ENCODE results near the gene NPPA. TPM values are rescaled to one million over a fixed set of nuclear protein-coding genes. Genes with fewer than 3 reads are reported as not detected.
"Not testable (repeated sequence)": the region's sequence is repeated elsewhere in the genome, so short reads cannot be mapped to it uniquely, and the experiment has no call there.

NPPA gene
- total and polyA plus RNA-seq, 2 donors (not counting 1 experiment from before 2014, with no cell fraction given): not detected

DNA sequence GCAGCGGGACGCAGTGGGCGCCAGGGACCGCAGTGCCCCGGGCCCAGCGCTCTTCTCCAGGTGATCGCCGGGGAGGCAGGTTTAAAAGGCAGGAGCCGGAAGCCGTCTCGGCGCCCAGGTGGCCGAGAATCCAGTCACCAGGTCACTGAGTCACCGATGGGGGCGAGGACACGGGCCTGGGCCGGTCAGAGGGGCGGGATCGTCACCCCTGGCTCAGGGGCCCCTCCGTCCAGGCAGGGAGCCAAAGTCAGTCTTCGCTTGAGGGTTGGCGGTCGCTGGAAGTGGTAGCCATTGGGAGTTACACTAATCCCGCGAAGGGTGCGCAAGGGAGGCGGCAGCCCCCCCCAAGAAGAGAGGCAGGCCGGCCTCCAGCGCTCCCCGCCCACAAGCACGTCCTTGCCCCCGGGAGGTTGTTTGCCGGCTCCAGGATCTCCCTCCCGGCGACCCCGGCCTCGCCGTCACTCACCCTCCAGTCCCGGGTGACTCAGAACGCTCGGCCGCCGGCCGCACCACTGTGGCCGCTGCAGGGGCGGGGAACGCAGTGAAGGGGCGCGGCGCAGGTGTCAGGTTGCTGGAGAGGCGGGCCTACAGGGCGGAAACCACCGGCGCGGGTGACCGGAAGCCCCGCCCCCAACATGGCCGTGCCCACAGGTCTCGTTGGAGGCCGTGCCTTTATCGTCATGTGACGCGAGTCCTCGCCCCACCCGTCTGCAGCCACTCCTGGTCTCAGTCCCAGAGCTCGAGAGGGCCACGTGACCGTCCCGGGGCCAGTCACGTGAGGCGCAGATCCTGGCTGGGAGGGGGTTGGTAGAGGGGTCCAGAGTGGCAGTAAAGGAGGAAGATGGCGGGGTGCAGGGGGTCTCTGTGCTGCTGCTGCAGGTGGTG is 41.9 kb downstream of the NPPA start, which contains the start of the genes CLCN6 and MTHFR:
CLCN6 (plus strand) TSS at position 770 of the 885 bp plus-strand sequence; CDS start at position 842, 72 bp downstream.
MTHFR (minus strand) TSS at position 543 of the 885 bp plus-strand sequence. CDS start 2,848 bp downstream, outside the sequence.
- Histone ChIP-seq H3K4me1 (ENCODE audit: control insufficient read depth, extremely low read depth, insufficient read depth, low read length) (peaks cover 7% of the 10 kb centered on the region), H3K9me3 (ENCODE audit: control insufficient read depth, insufficient read depth, low read depth, low read length) (no peaks in the 10 kb centered on the region), H3K27me3 (ENCODE audit: control insufficient read depth, insufficient read depth, low read length) (no peaks in the 10 kb centered on the region), H4K20me1 (ENCODE audit: control insufficient read depth, extremely low read depth, insufficient read depth, low read length) (no peaks in the 10 kb centered on the region), H3K9ac (ENCODE audit: insufficient read depth, low read length) (peak within 1 kb of the TSS; percentile 83), H3K4me3 (replicated peaks in 1 of 4; ENCODE audit: control extremely low read depth in 1 of 4, insufficient read depth in 1 of 4, low read depth in 3 of 4, low read length in 4 of 4) (peak within 1 kb of the TSS; percentile 79 to 99 (median 86)), H3K4me2 (ENCODE audit: extremely low read depth, insufficient read depth, low read length) (peak within 1 kb of the TSS; percentile 100), H2AFZ (ENCODE audit: low read length) (peak within 1 kb of the TSS; percentile 69), H3K27ac (ENCODE audit: insufficient read depth, low read length) (peak within 1 kb of the TSS; percentile 92), H3K36me3 (ENCODE audit: control insufficient read depth, insufficient read depth, low read length) (peaks cover 6% of the 10 kb centered on the region), H3K79me2 (ENCODE audit: control insufficient read depth, insufficient read depth, low read length) (peaks cover 58% of the 10 kb centered on the region)
- TF ChIP-seq EZH2 (IDR thresholded peaks at IDR 0.05; ENCODE audit: low read length, missing control alignments): no peak
- TF ChIP-seq, protein P1, sequence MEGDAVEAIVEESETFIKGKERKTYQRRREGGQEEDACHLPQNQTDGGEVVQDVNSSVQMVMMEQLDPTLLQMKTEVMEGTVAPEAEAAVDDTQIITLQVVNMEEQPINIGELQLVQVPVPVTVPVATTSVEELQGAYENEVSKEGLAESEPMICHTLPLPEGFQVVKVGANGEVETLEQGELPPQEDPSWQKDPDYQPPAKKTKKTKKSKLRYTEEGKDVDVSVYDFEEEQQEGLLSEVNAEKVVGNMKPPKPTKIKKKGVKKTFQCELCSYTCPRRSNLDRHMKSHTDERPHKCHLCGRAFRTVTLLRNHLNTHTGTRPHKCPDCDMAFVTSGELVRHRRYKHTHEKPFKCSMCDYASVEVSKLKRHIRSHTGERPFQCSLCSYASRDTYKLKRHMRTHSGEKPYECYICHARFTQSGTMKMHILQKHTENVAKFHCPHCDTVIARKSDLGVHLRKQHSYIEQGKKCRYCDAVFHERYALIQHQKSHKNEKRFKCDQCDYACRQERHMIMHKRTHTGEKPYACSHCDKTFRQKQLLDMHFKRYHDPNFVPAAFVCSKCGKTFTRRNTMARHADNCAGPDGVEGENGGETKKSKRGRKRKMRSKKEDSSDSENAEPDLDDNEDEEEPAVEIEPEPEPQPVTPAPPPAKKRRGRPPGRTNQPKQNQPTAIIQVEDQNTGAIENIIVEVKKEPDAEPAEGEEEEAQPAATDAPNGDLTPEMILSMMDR (conservative IDR thresholded peaks at IDR 0.05 in 1 of 2, IDR thresholded peaks at IDR 0.05 in 1 of 2; ENCODE audit: low read depth in 1 of 2, low read length in 2 of 2): no peak
- DNase-seq (ENCODE audit: low read depth in 2 of 2): peak; percentile 99

DNA sequence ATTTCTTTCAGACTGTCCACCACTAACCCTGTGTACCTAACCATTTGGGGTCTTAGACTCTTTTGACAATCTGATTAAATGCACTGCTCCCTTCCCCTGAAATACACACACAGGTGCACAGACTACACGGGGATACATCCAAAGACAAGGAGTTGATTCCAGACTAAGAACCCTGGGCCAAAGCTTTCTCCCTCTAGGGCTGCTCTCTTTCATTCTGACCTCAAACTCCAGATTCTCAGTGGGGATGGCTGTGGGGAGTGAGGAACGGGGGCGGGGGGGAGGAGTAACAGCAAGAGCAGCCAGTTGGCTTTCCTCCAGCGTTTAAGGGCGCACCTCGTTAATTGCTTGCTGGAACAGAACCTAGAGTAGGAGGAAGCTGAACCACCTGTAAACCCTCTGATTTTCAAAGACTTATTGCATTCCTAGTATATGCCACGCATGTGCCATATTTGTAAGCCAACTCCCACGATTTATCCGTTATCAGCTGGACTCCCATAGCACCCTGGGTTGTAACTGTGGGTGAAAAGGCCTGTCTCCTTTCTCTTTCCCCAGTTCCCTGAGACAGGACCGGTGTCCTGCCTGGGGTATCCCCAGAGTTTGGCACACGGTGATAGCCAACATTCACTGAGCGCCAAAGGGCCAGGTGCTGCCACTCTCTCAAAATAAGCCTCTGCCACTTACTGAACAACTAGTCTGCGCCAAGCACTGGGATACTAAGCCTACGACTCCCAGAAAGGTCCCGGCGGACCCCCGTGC is 42.7 kb downstream of the NPPA start:
- H3K4me1 ChIP-seq (ENCODE audit: control insufficient read depth, extremely low read depth, insufficient read depth, low read length): peaks cover 7% of the 10 kb centered on the region
- no peaks in the 10 kb centered on the region for H3K27me3 ChIP-seq (ENCODE audit: control insufficient read depth, insufficient read depth, low read length)
- H3K27ac ChIP-seq (ENCODE audit: insufficient read depth, low read length): peak overlapping the region; percentile 92
- no peaks in the 10 kb centered on the region for H3K9me3 ChIP-seq (ENCODE audit: control insufficient read depth, insufficient read depth, low read depth, low read length)
- H3K79me2 ChIP-seq (ENCODE audit: control insufficient read depth, insufficient read depth, low read length): peaks cover 54% of the 10 kb centered on the region
- no peaks in the 10 kb centered on the region for H4K20me1 ChIP-seq (ENCODE audit: control insufficient read depth, extremely low read depth, insufficient read depth, low read length)
- H3K9ac ChIP-seq (ENCODE audit: insufficient read depth, low read length): peak overlapping the region; percentile 83
- H3K4me3 ChIP-seq (replicated peaks in 1 of 4; ENCODE audit: control extremely low read depth in 1 of 4, insufficient read depth in 1 of 4, low read depth in 3 of 4, low read length in 4 of 4): peak overlapping the region; percentile 45 to 87 (median 59)
- no peak overlapping the region for H2AFZ ChIP-seq (ENCODE audit: low read length)
- peak overlapping the region; percentile 92 for H3K4me2 ChIP-seq (ENCODE audit: extremely low read depth, insufficient read depth, low read length)
- TF ChIP-seq, protein P1 (conservative IDR thresholded peaks at IDR 0.05 in 1 of 2, IDR thresholded peaks at IDR 0.05 in 1 of 2; ENCODE audit: low read depth in 1 of 2, low read length in 2 of 2): no peak
- DNase-seq (ENCODE audit: low read depth in 2 of 2): peak; percentile 63 to 74
- peaks cover 12% of the 10 kb centered on the region for H3K36me3 ChIP-seq (ENCODE audit: control insufficient read depth, insufficient read depth, low read length)

DNA sequence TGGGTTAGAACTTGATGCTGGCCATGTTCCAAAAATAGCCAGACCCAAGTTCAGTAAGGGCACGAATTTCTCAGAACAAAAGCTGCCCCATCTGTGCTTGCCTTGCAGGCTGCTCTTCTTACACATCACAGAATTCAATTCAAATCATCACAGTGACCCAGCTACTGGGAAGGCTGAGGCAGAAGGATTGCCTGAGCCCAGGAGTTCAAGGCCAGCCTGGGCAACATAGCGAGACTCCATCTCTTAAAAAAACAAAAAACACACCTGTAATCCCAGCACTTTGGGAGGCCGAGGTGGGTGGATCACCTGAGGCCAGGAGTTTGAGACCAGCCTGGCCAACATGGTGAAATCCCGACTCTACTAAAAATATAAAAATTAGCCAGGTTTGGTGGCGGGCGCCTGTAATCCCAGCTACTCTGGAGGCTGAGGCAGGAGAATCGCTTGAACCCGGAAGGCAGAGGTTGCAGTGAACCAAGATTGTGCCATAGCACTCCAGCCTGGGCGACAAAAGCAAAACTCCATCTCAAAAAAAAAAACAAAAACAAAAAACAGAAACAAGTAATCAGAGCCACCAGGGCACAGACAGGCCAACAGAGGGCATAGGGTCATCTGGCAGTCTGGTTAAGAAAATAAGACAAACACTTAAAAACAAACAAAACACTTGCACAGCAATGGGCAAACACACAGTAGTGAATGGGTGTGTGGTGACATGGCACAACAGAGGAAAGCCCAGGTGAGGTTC is 43.5 kb downstream of the NPPA start:
- Histone ChIP-seq H3K4me3 (replicated peaks in 1 of 4; ENCODE audit: control extremely low read depth in 1 of 4, insufficient read depth in 1 of 4, low read depth in 3 of 4, low read length in 4 of 4) (peak overlapping the region in 3 of 4 experiments; percentile 13 to 98 (median 87)), H3K36me3 (ENCODE audit: control insufficient read depth, insufficient read depth, low read length) (peaks cover 10% of the 10 kb centered on the region), H3K79me2 (ENCODE audit: control insufficient read depth, insufficient read depth, low read length) (peaks cover 48% of the 10 kb centered on the region), H3K4me2 (ENCODE audit: extremely low read depth, insufficient read depth, low read length) (peak overlapping the region; percentile 69), H3K9ac (ENCODE audit: insufficient read depth, low read length) (peak overlapping the region; percentile 32), H3K27ac (ENCODE audit: insufficient read depth, low read length) (peak overlapping the region; percentile 92)
- not testable (repeated sequence) for H2AFZ ChIP-seq (ENCODE audit: low read length); H3K9me3 ChIP-seq (ENCODE audit: control insufficient read depth, insufficient read depth, low read depth, low read length); H4K20me1 ChIP-seq (ENCODE audit: control insufficient read depth, extremely low read depth, insufficient read depth, low read length); H3K4me1 ChIP-seq (ENCODE audit: control insufficient read depth, extremely low read depth, insufficient read depth, low read length); H3K27me3 ChIP-seq (ENCODE audit: control insufficient read depth, insufficient read depth, low read length); DNase-seq (ENCODE audit: low read depth in 2 of 2)

Data from fibroblast of lung (primary cell).